Fibroblast of lung (primary cell): ENCODE measurements around the gene MLIP. TPM values are rescaled to one million over a fixed set of nuclear protein-coding genes. Genes with fewer than 3 reads are reported as not detected.

Experiments
- DNase-seq, 2 donors: peaks; one replicate each; pipeline versions ENCODE4 v3.0.0 to v3.0.0-alpha.2; 2010; ENCODE audit warnings: low read depth in 2 of 2
- H2AFZ ChIP-seq: 2 replicates; pipeline ENCODE4 v1.5.1; 2012; ENCODE audit warnings: low read length, control low read depth, inconsistent platforms
- H3K27ac ChIP-seq: 2 replicates; pipeline ENCODE4 v1.5.1; 2011; ENCODE audit warnings: low read length, control low read depth; ENCODE audit not compliant: insufficient read depth
- H3K27me3 ChIP-seq: 2 replicates; pipeline ENCODE4 v1.5.1; 2011; ENCODE audit warnings: mild to moderate bottlenecking, low read length; ENCODE audit not compliant: control insufficient read depth, insufficient read depth
- H3K36me3 ChIP-seq: 2 replicates; pipeline ENCODE4 v1.5.1; 2011; ENCODE audit warnings: low read length; ENCODE audit not compliant: control insufficient read depth, insufficient read depth
- H3K4me1 ChIP-seq: 2 replicates; pipeline ENCODE4 v1.5.1; 2011; ENCODE audit warnings: low read length; ENCODE audit not compliant: control insufficient read depth, insufficient read depth; ENCODE audit errors: extremely low read depth
- H3K4me2 ChIP-seq: 2 replicates; pipeline ENCODE4 v1.5.1; 2011; ENCODE audit warnings: low read length, control low read depth; ENCODE audit not compliant: insufficient read depth; ENCODE audit errors: extremely low read depth
- H3K4me3 ChIP-seq, 4 experiments: fragments of 200-600 bp in 1 of 4; sonication (generic) in 1 of 4; replicated peaks in 1 of 4; 2 replicates each; pipeline ENCODE4 v1.5.1; 2011 to 2016; ENCODE audit warnings: low read length in 4 of 4, low read depth in 3 of 4, mild to moderate bottlenecking in 3 of 4, control low read depth in 2 of 4, inconsistent platforms in 1 of 4, mixed read lengths in 1 of 4; ENCODE audit not compliant: insufficient read depth in 1 of 4; ENCODE audit errors: control extremely low read depth in 1 of 4
- H3K79me2 ChIP-seq: 2 replicates; pipeline ENCODE4 v1.5.1; 2012; ENCODE audit warnings: mild to moderate bottlenecking, low read length, inconsistent platforms; ENCODE audit not compliant: control insufficient read depth, insufficient read depth
- H3K9ac ChIP-seq: 2 replicates; pipeline ENCODE4 v1.5.1; 2011; ENCODE audit warnings: mild to moderate bottlenecking, low read length, control low read depth; ENCODE audit not compliant: insufficient read depth
- H3K9me3 ChIP-seq: 2 replicates; pipeline ENCODE4 v1.5.1; 2012; ENCODE audit warnings: low read depth, low read length; ENCODE audit not compliant: control insufficient read depth, insufficient read depth
- H4K20me1 ChIP-seq: 2 replicates; pipeline ENCODE4 v1.5.1; 2011; ENCODE audit warnings: low read length; ENCODE audit not compliant: control insufficient read depth, insufficient read depth; ENCODE audit errors: extremely low read depth
- EZH2 ChIP-seq: IDR thresholded peaks from 2 replicates; pipeline ENCODE4 v1.5.1; 2012; ENCODE audit warnings: low read length, control low read depth, mild to moderate bottlenecking; ENCODE audit errors: missing control alignments
- polyA plus RNA-seq, 2 donors: library from polyadenylated mRNA; depleted of rRNA in 1 of 2; stranded (reverse) in 1 of 2; unstranded in 1 of 2; fragments of >200 nt; gene quantifications; 2 replicates each; pipeline ENCODE4 v1.2.1, GENCODE V29; 2011 to 2012; ENCODE audit warnings: missing spikeins in 1 of 2
- total RNA-seq: library from RNA; depleted of rRNA; stranded (reverse); fragments of >200 nt; gene quantifications from 2 replicates; pipeline ENCODE4 v1.2.1, GENCODE V29; 2014
- TF ChIP-seq, protein P1 (sequence below), 2 donors: IDR thresholded peaks in 1 of 2; conservative IDR thresholded peaks in 1 of 2; 1 replicate in 1 of 2; 2 replicates in 1 of 2; pipeline ENCODE4 v1.5.1; 2011 to 2012; ENCODE audit warnings: low read length in 2 of 2, control low read depth in 1 of 2, inconsistent platforms in 1 of 2, low read depth in 1 of 2, mild to moderate bottlenecking in 1 of 2

The MLIP gene
- total and polyA plus RNA-seq, 2 donors (not counting 1 experiment from before 2014, with no cell fraction given) = 0.07 TPM; not detected in 1

DNA sequence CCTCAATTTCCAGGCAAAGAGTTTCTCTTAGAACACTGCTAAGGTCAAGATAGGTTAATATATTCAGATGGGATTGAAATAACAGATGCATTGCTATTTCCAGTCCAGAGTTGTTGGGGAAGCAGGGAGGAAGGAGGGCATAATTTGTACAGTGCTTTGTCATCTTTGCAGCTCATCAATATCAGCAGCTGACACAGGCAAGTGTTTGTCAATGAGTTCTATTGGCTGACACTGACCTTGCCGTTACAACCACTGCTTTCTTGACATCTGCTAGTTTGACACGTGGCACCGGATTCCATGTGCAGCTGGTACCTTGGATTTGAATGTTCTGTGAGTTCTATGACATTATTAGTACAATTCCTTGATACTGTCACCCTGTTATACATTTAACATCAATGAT lies 28.0 kb upstream of the MLIP start:
- no peak for DNase-seq
- Histone ChIP-seq H3K4me3 (no peak overlapping the region), H3K36me3 (no peaks in the 10 kb centered on the region), H2AFZ (no peak overlapping the region), H3K27ac (no peak overlapping the region), H3K4me1 (peaks cover 3% of the 10 kb centered on the region), H3K4me2 (no peak overlapping the region), H4K20me1 (no peaks in the 10 kb centered on the region), H3K27me3 (no peaks in the 10 kb centered on the region), H3K9ac (no peak overlapping the region), H3K79me2 (no peaks in the 10 kb centered on the region), H3K9me3 (no peaks in the 10 kb centered on the region)
- TF ChIP-seq, protein P1, sequence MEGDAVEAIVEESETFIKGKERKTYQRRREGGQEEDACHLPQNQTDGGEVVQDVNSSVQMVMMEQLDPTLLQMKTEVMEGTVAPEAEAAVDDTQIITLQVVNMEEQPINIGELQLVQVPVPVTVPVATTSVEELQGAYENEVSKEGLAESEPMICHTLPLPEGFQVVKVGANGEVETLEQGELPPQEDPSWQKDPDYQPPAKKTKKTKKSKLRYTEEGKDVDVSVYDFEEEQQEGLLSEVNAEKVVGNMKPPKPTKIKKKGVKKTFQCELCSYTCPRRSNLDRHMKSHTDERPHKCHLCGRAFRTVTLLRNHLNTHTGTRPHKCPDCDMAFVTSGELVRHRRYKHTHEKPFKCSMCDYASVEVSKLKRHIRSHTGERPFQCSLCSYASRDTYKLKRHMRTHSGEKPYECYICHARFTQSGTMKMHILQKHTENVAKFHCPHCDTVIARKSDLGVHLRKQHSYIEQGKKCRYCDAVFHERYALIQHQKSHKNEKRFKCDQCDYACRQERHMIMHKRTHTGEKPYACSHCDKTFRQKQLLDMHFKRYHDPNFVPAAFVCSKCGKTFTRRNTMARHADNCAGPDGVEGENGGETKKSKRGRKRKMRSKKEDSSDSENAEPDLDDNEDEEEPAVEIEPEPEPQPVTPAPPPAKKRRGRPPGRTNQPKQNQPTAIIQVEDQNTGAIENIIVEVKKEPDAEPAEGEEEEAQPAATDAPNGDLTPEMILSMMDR (conservative IDR thresholded peaks at IDR 0.05 in 1 of 2, IDR thresholded peaks at IDR 0.05 in 1 of 2; ENCODE audit: low read depth in 1 of 2, low read length in 2 of 2) = no peak
- no peak for TF ChIP-seq EZH2

DNA sequence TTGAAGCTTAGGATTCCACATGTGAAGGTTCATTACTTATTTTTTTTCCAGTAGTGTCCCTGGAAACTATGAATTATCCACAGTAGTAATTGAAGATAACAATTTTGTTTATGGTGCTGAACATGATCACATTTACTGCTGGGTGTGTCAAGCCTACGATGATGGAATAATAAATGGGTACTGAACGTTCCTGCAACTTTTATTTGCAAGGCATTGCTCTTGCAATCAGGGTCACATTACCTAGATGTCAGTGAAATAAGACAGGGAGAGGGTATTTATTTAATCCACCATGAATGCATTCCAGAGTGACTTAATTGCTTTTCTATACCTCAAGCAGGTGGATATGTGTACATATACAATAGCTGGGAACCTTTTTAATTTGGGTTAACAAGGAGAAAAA lies 27.0 kb upstream of the MLIP start:
- Histone ChIP-seq H3K27ac (no peak overlapping the region), H3K36me3 (no peaks in the 10 kb centered on the region), H2AFZ (no peak overlapping the region), H3K9ac (no peak overlapping the region), H3K4me2 (no peak overlapping the region), H4K20me1 (no peaks in the 10 kb centered on the region), H3K9me3 (no peaks in the 10 kb centered on the region), H3K79me2 (no peaks in the 10 kb centered on the region), H3K4me3 (no peak overlapping the region), H3K27me3 (no peaks in the 10 kb centered on the region), H3K4me1 (peaks cover 3% of the 10 kb centered on the region)
- DNase-seq = no peak
- TF ChIP-seq, protein P1 (conservative IDR thresholded peaks at IDR 0.05 in 1 of 2, IDR thresholded peaks at IDR 0.05 in 1 of 2; ENCODE audit: low read depth in 1 of 2, low read length in 2 of 2) = no peak
- TF ChIP-seq EZH2 = no peak

DNA sequence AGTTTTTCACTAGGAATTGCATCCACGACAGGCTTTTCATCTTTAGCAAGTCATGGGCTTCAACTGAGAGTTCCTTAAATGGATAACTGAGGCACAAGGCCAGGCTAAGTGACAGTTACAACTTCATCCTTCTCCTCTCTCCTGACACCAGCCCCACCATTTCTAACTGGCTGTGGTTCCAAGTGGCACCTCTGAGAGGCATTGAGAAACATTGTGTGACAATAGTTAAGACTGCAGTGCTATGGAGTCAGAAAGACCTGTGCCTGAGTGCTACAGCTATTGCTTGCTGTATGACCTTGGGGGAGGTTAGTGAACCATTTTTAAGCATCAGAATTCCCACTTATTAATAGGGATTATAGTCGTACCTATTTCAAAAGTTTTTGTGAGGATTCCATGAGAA lies 26.2 kb upstream of the MLIP start:
- Histone ChIP-seq H3K4me3 (no peak overlapping the region), H3K27ac (peak overlapping the region; percentile 46), H4K20me1 (no peaks in the 10 kb centered on the region), H3K4me2 (no peak overlapping the region), H3K36me3 (no peaks in the 10 kb centered on the region), H3K79me2 (no peaks in the 10 kb centered on the region), H3K27me3 (no peaks in the 10 kb centered on the region), H3K9me3 (no peaks in the 10 kb centered on the region), H2AFZ (no peak overlapping the region), H3K9ac (peak overlapping the region; percentile 8), H3K4me1 (peaks cover 3% of the 10 kb centered on the region)
- TF ChIP-seq, protein P1 (conservative IDR thresholded peaks at IDR 0.05 in 1 of 2, IDR thresholded peaks at IDR 0.05 in 1 of 2; ENCODE audit: low read depth in 1 of 2, low read length in 2 of 2) = no peak
- TF ChIP-seq EZH2 = no peak
- DNase-seq = no peak
